CD4-positive, alpha-beta T cell treated with Interferon alpha-2 for 1 hour (primary cell): ENCODE results near the gene ANKS3.
"Not testable (repeated sequence)": the region's sequence is repeated elsewhere in the genome, so short reads cannot be mapped to it uniquely, and the experiment has no call there.

ENCODE experiments used
- DNase-seq, 2 donors: peaks; one replicate each; pipeline ENCODE4 v3.0.0-alpha.2; 2020 to 2022

The ANKS3 gene

GRCh38 chr16:4754865-4755264 is 20.8 kb upstream of the ANKS3 start:
- no peak for DNase-seq

GRCh38 chr16:4753227-4753626 is 19.2 kb upstream of the ANKS3 start:
- no peak for DNase-seq

- no peak for DNase-seq
Measured at GRCh38 chr16:4752351-4753100, 18.5 kb upstream of the ANKS3 start.

GRCh38 chr16:4750896-4751295 is 16.8 kb upstream of the ANKS3 start:
- no peak for DNase-seq

- DNase-seq = no peak
Measured at GRCh38 chr16:4749700-4750257, 15.7 kb upstream of the ANKS3 start.

- DNase-seq = no peak
Measured at GRCh38 chr16:4748682-4749411, 14.8 kb upstream of the ANKS3 start.

- no peak for DNase-seq
Measured at GRCh38 chr16:4747906-4748681, 14.0 kb upstream of the ANKS3 start.

- no peak for DNase-seq
Measured at GRCh38 chr16:4746991-4747574, 13.0 kb upstream of the ANKS3 start.

- no peak for DNase-seq
Measured at GRCh38 chr16:4746215-4746614, 12.1 kb upstream of the ANKS3 start.

- DNase-seq = no peak
Measured at GRCh38 chr16:4745274-4745569, 11.2 kb upstream of the ANKS3 start.

GRCh38 chr16:4744555-4745273 is 10.6 kb upstream of the ANKS3 start:
- DNase-seq = no peak

- DNase-seq = no peak
Measured at GRCh38 chr16:4743226-4743878, 9.3 kb upstream of the ANKS3 start.

GRCh38 chr16:4738370-4738769 is 4.3 kb upstream of the ANKS3 start:
- not testable (repeated sequence) for DNase-seq

GRCh38 chr16:4737545-4737944 is 3.5 kb upstream of the ANKS3 start:
- no peak for DNase-seq

- DNase-seq = no peak
Measured at GRCh38 chr16:4736546-4736945, 2.5 kb upstream of the ANKS3 start.

GRCh38 chr16:4734730-4735535 is 862 bp upstream of the ANKS3 start:
- peak; percentile 91 to 95 for DNase-seq

GRCh38 chr16:4733747-4734062 is 366 bp downstream of the ANKS3 start:
- no peak for DNase-seq

- DNase-seq = no peak
Measured at GRCh38 chr16:4733211-4733742, 794 bp downstream of the ANKS3 start.

- DNase-seq = no peak
Measured at GRCh38 chr16:4729876-4730275, 4.2 kb downstream of the ANKS3 start.

- no peak for DNase-seq
Measured at GRCh38 chr16:4728676-4729075, 5.4 kb downstream of the ANKS3 start.

- no peak for DNase-seq
Measured at GRCh38 chr16:4726616-4727015, 7.5 kb downstream of the ANKS3 start.
